GM12878 (cell line): ENCODE measurements around the gene PPFIA3. TPM values are rescaled to one million over a fixed set of nuclear protein-coding genes. Genes with fewer than 3 reads are reported as not detected.

ENCODE experiments used
- ATAC-seq: fragments of 200-7000 bp; cut with Tn5 transposase; 3 replicates; pipeline ENCODE4 v1.9.1; 2020; ENCODE audit warnings: mild to moderate bottlenecking, moderate library complexity
- BruUV-seq: library from RNA; stranded (reverse); fragments of 400-500 nt; replicated peaks from 2 replicates; lab custom pipeline; 2021; lab: Mats Ljungman, UMichigan
- CTCF ChIA-PET: fragments of 300-600 bp; sonication (Branson Sonifier 250); formaldehyde crosslinking; extraction: SDS; loops from one replicate; lab custom pipeline; 2021; ENCODE audit warnings: inconsistent platforms; lab: Yijun Ruan, JAX
- POLR2A ChIA-PET: fragments of 350-600 bp; formaldehyde crosslinking; extraction: SDS; loops from one replicate; lab custom pipeline; 2021; ENCODE audit warnings: inconsistent platforms; lab: Charles Lee
- RAD21 ChIA-PET: fragments of 300-600 bp; sonication (Branson Sonifier 250); formaldehyde crosslinking; loops from one replicate; lab custom pipeline; 2023; ENCODE audit warnings: antibody characterized with exemption; ENCODE audit not compliant: unreplicated experiment; lab: Charles Lee
- SMC1A ChIA-PET: fragments of 300-600 bp; sonication (Branson Sonifier 250); formaldehyde crosslinking; loops from one replicate; lab custom pipeline; 2023; ENCODE audit not compliant: unreplicated experiment, uncharacterized antibody; lab: Charles Lee
- DNase-seq: peaks from one replicate; pipeline ENCODE4 v3.0.0-alpha.2; 2011; ENCODE audit warnings: low read depth, low spot score
- FAIRE-seq: peaks from 3 replicates; lab custom pipeline; 2011; peaks lifted over from hg19 to GRCh38; lab: Jason Lieb, UNC
- H2AFZ ChIP-seq: 2 replicates; pipeline ENCODE4 v1.6.0; 2011; ENCODE audit warnings: low read depth, low read length, control low read depth; ENCODE audit not compliant: control insufficient read depth
- H3K27ac ChIP-seq: 2 replicates; pipeline ENCODE4 v1.5.1; 2011; ENCODE audit warnings: control low read depth; ENCODE audit not compliant: control insufficient read depth, insufficient read depth
- H3K27me3 ChIP-seq, 2 experiments: replicated peaks in 1 of 2; 2 replicates each; pipeline versions ENCODE4 v1.6.0 to v1.6.1; 2011; ENCODE audit warnings: low read length in 1 of 2; ENCODE audit not compliant: control insufficient read depth in 2 of 2, insufficient read depth in 2 of 2
- H3K36me3 ChIP-seq, 2 experiments: 2 replicates each; pipeline ENCODE4 v1.5.1; 2011; ENCODE audit warnings: low read length in 1 of 2; ENCODE audit not compliant: control insufficient read depth in 2 of 2, insufficient read depth in 2 of 2
- H3K4me1 ChIP-seq: 2 replicates; pipeline ENCODE4 v1.6.1; 2011; ENCODE audit warnings: mild to moderate bottlenecking, low read length, moderate library complexity, mixed read lengths; ENCODE audit not compliant: control insufficient read depth, insufficient read depth
- H3K4me2 ChIP-seq: 2 replicates; pipeline ENCODE4 v1.6.0; 2011; ENCODE audit warnings: control low read depth; ENCODE audit not compliant: control insufficient read depth, insufficient read depth
- H3K4me3 ChIP-seq: fragments of 200-600 bp; sonication (generic); 2 replicates; pipeline ENCODE4 v1.5.1; 2016
- H3K79me2 ChIP-seq: 2 replicates; pipeline ENCODE4 v1.6.0; 2011; ENCODE audit warnings: low read length; ENCODE audit not compliant: control insufficient read depth, insufficient read depth
- H3K9ac ChIP-seq: 2 replicates; pipeline ENCODE4 v1.8.0; 2011; ENCODE audit warnings: low read length, control low read depth, mixed read lengths; ENCODE audit not compliant: control insufficient read depth, insufficient read depth
- H3K9me3 ChIP-seq: replicated peaks from 3 replicates; pipeline ENCODE4 v1.5.1; 2011; ENCODE audit warnings: mild to moderate bottlenecking, low read length; ENCODE audit not compliant: control insufficient read depth, insufficient read depth
- H4K20me1 ChIP-seq: 2 replicates; pipeline ENCODE4 v1.6.0; 2011; ENCODE audit not compliant: control insufficient read depth, insufficient read depth
- BCL3 ChIP-seq: IDR thresholded peaks from 2 replicates; pipeline ENCODE4 v1.6.1; 2011; ENCODE audit warnings: borderline replicate concordance, low read depth, mild to moderate bottlenecking, moderate library complexity, low read length; ENCODE audit not compliant: insufficient read depth, poor library complexity, severe bottlenecking
- BRCA1 ChIP-seq: IDR thresholded peaks from 2 replicates; pipeline ENCODE4 v1.6.1; 2011; ENCODE audit warnings: low read depth, low read length, improper control_type of control experiment
- CREM ChIP-seq: IDR thresholded peaks from 2 replicates; pipeline ENCODE4 v1.6.1; 2014; ENCODE audit warnings: antibody characterized with exemption, low read depth
- E2F4 ChIP-seq: IDR thresholded peaks from 2 replicates; pipeline ENCODE4 v1.6.1; 2012; ENCODE audit warnings: low read depth, low read length, improper control_type of control experiment
- KLF5 ChIP-seq: fragments of 450-650 bp; IDR thresholded peaks from 2 replicates; pipeline ENCODE4 v1.6.1; 2014; ENCODE audit warnings: mild to moderate bottlenecking; ENCODE audit not compliant: partially characterized antibody
- MAX ChIP-seq: IDR thresholded peaks from 2 replicates; pipeline ENCODE4 v1.6.1; 2012; ENCODE audit warnings: low read depth, low read length, improper control_type of control experiment
- MYB ChIP-seq: fragments of 150-350 bp; IDR thresholded peaks from 2 replicates; pipeline ENCODE4 v1.6.1; 2014; ENCODE audit warnings: mild to moderate bottlenecking, low read depth, low read length, borderline replicate concordance
- NFXL1 ChIP-seq: fragments of 450-650 bp; IDR thresholded peaks from 2 replicates; pipeline ENCODE4 v1.6.1; 2017; ENCODE audit warnings: antibody characterized with exemption, mild to moderate bottlenecking, borderline replicate concordance
- NFYB ChIP-seq: IDR thresholded peaks from 2 replicates; pipeline ENCODE4 v1.6.1; 2011; ENCODE audit warnings: low read depth, mild to moderate bottlenecking, low read length, improper control_type of control experiment, moderate library complexity; ENCODE audit not compliant: insufficient read depth
- NKRF ChIP-seq: fragments of 450-650 bp; conservative IDR thresholded peaks from 2 replicates; pipeline ENCODE4 v1.6.1; 2017; ENCODE audit warnings: mild to moderate bottlenecking, moderate library complexity
- POLR2AphosphoS2 ChIP-seq: IDR thresholded peaks from 2 replicates; pipeline ENCODE4 v1.6.1; 2011; ENCODE audit warnings: low read depth, mild to moderate bottlenecking, low read length, improper control_type of control experiment, moderate library complexity
- TBL1XR1 ChIP-seq: IDR thresholded peaks from 2 replicates; pipeline ENCODE4 v1.6.1; 2012; ENCODE audit warnings: low read depth, low read length, improper control_type of control experiment
- TCF7 ChIP-seq: IDR thresholded peaks from 2 replicates; pipeline ENCODE4 v1.6.1; 2014; ENCODE audit warnings: antibody characterized with exemption, borderline replicate concordance
- ZBTB4 ChIP-seq: fragments of 450-650 bp; formaldehyde crosslinking; IDR thresholded peaks from 2 replicates; pipeline ENCODE4 v1.4.0; 2022; ENCODE audit warnings: mild to moderate bottlenecking, moderate library complexity
- WGBS: methylation state at CpG from one replicate; pipeline ENCODE4 v1.1.6; 2016; ENCODE audit warnings: low lambda C conversion rate; ENCODE audit not compliant: insufficient replicate concordance, insufficient coverage; ENCODE audit errors: missing lambda C conversion rate; 5-methylcytosine and 5-hydroxymethylcytosine counted together
- in situ Hi-C: fragments of 300-500 bp; cut with MboI; formaldehyde crosslinking; loops from 9 replicates; pipeline ENCODE4 v1.14.3; 2018; ENCODE audit warnings: mixed read lengths
- intact Hi-C: fragments of 100-400 bp; cut with micrococcal nuclease; formaldehyde crosslinking; loops from one replicate; pipeline ENCODE4 v1.14.2; 2022; ENCODE audit not compliant: unreplicated experiment
- polyA plus RNA-seq, 11 experiments: library from polyadenylated mRNA; depleted of rRNA in 4 of 11; unstranded in 6 of 11; stranded (reverse) in 5 of 11; fragments of >200 nt; fragmentation: Nextera tagmentation in 4 of 11; fragmentation: Illumina TruSeq in 1 of 11; extraction: Ambion mirVana in 4 of 11; extraction: Trizol in 1 of 11; gene quantifications; 1 replicate in 1 of 11; 2 replicates in 10 of 11; pipeline versions ENCODE4 v1.2.1 to v1.2.3, GENCODE V29; 2011 to 2016; ENCODE audit warnings: inconsistent platforms in 2 of 11, missing spikeins in 2 of 11, low read depth in 1 of 11
- total RNA-seq, 4 experiments: library from RNA; depleted of rRNA in 3 of 4; stranded (reverse); fragments of >200 nt in 3 of 4; fragmentation: Illumina TruSeq in 1 of 4; extraction: Trizol in 1 of 4; gene quantifications; 2 replicates each; pipeline versions ENCODE4 v1.2.1 to v1.2.3, GENCODE V29; 2013 to 2021

PPFIA3 gene
- total and polyA plus RNA-seq, 10 of the 15 experiments (the other 5 are each of a cell fraction or from before 2014, with no cell fraction given), result 0.11 to 1.7 (median 0.73) TPM; not detected in 3

- Histone ChIP-seq H3K9ac (no peak overlapping the region), H3K27ac (no peak overlapping the region), H3K36me3 (no peaks in the 10 kb centered on the region; a peak in 1 of 4 replicates), H3K4me2 (no peak overlapping the region), H3K4me3 (no peak overlapping the region), H3K4me1 (no peaks in the 10 kb centered on the region), H3K27me3 (no peaks in the 10 kb centered on the region), H3K79me2 (no peaks in the 10 kb centered on the region), H3K9me3 (no peaks in the 10 kb centered on the region; the same call in 2 of the 3 replicates), H2AFZ (no peak overlapping the region), H4K20me1 (no peaks in the 10 kb centered on the region)
- no peak for FAIRE-seq
- ChIA-PET SMC1A (no interaction called here), POLR2A (interaction anchor here (0.7 kb wide), 1 partner anchor 113 kb away, joined by 3 read pairs; no protein-coding TSS in a partner anchor), CTCF (interaction anchor here (0.5 to 1.2 kb wide), 4 partner anchors 20 to 121 kb away, joined by 3 to 4 read pairs (median 3); no protein-coding TSS in a partner anchor), RAD21 (no interaction called here)
- intact Hi-C loops (no loop called here), in situ Hi-C loops (no loop called here)
- no peak for DNase-seq
- WGBS, result 61% methylated on average over 36 of the region's 49 CpGs
- no peak for TF ChIP-seq NFXL1
- no peak for TF ChIP-seq TCF7
- TF ChIP-seq BCL3, result no peak
- TF ChIP-seq TBL1XR1, result no peak
- TF ChIP-seq KLF5, result no peak
- no peak for TF ChIP-seq E2F4
- no peak for TF ChIP-seq NFYB
- TF ChIP-seq NKRF, result no peak
- no peak for TF ChIP-seq MAX
- no peak for TF ChIP-seq BRCA1
- TF ChIP-seq POLR2AphosphoS2, result no peak
- TF ChIP-seq CREM, result no peak
- TF ChIP-seq ZBTB4 (CRISPR knock-in tag), result no peak
- no peak for TF ChIP-seq MYB
- BruUV-seq, result no TSS peak
- ATAC-seq, result no peak
These were observed 13.7 kb downstream of the PPFIA3 start for GRCh38 chr19:49132974-49133609.
